RWPE2 (cell line): ENCODE data around the gene OARD1.
"Not testable (repeated sequence)": the region's sequence is repeated elsewhere in the genome, so short reads cannot be mapped to it uniquely, and the experiment has no call there.

Source experiments
- ATAC-seq: fragments of 200-7000 bp; cut with Tn5 transposase; 3 replicates; pipeline ENCODE4 v1.9.1; 2021; ENCODE audit warnings: low read depth
- DNase-seq: peaks from one replicate; pipeline ENCODE4 v3.0.0-alpha.2; 2020; ENCODE audit warnings: low spot score
- H3K27ac ChIP-seq: fragments of 450-650 bp; 2 replicates; pipeline ENCODE4 v1.5.1; 2017; ENCODE audit warnings: mild to moderate bottlenecking; ENCODE audit not compliant: poor library complexity, severe bottlenecking
- H3K27me3 ChIP-seq: fragments of 250-450 bp; sonication (Bioruptor Pico); 2 replicates; pipeline ENCODE4 v1.5.1; 2021; ENCODE audit warnings: mild to moderate bottlenecking, moderate library complexity; ENCODE audit not compliant: insufficient read depth, poor library complexity, severe bottlenecking
- H3K36me3 ChIP-seq: fragments of 250-450 bp; sonication (Bioruptor Pico); 2 replicates; pipeline ENCODE4 v1.5.1; 2020; ENCODE audit warnings: low read depth, mild to moderate bottlenecking, moderate library complexity
- H3K4me1 ChIP-seq: fragments of 250-450 bp; sonication (Bioruptor Pico); 2 replicates; pipeline ENCODE4 v1.5.1; 2021; ENCODE audit warnings: mild to moderate bottlenecking, moderate library complexity; ENCODE audit not compliant: insufficient read depth, poor library complexity, severe bottlenecking
- H3K4me3 ChIP-seq: fragments of 250-450 bp; sonication (Bioruptor Pico); 2 replicates; pipeline ENCODE4 v1.5.1; 2021; ENCODE audit warnings: mild to moderate bottlenecking, moderate library complexity; ENCODE audit not compliant: severe bottlenecking
- H3K9me3 ChIP-seq: fragments of 250-450 bp; sonication (Bioruptor Pico); 2 replicates; pipeline ENCODE4 v1.5.1; 2021; ENCODE audit warnings: mild to moderate bottlenecking, moderate library complexity; ENCODE audit not compliant: severe bottlenecking
- CTCF ChIP-seq: fragments of 450-650 bp; IDR thresholded peaks from one replicate; pipeline ENCODE4 v1.5.1; 2017; ENCODE audit warnings: mild to moderate bottlenecking, moderate library complexity; ENCODE audit not compliant: poor library complexity, severe bottlenecking

The OARD1 gene

GRCh38 chr6:41071923-41072835 is at the start of gene OARD1:
Gene OARD1 (minus strand): TSS chr6:41072356. CDS start chr6:41071634, 722 bp downstream.
- peak within 1 kb of the TSS; percentile 94 for H3K27ac ChIP-seq
- H3K4me1 ChIP-seq, result no peaks in the 10 kb centered on the region
- no peaks in the 10 kb centered on the region for H3K9me3 ChIP-seq
- ATAC-seq (peak; percentile 79), DNase-seq (peak; percentile 99)
- no peak for TF ChIP-seq CTCF
- peak within 1 kb of the TSS; percentile 81 for H3K4me3 ChIP-seq
- H3K36me3 ChIP-seq, result peaks cover 18% of the 10 kb centered on the region
- no peaks in the 10 kb centered on the region for H3K27me3 ChIP-seq

GRCh38 chr6:41120058-41120457 is 47.9 kb upstream of the OARD1 start:
- ATAC-seq (no peak), DNase-seq (no peak)
- Histone ChIP-seq H3K4me1 (no peaks in the 10 kb centered on the region), H3K27ac (no peak overlapping the region), H3K9me3 (no peaks in the 10 kb centered on the region), H3K4me3 (no peak overlapping the region), H3K27me3 (no peaks in the 10 kb centered on the region), H3K36me3 (no peaks in the 10 kb centered on the region)
- no peak for TF ChIP-seq CTCF

- no peak for ATAC-seq
- Histone ChIP-seq H3K36me3 (no peaks in the 10 kb centered on the region), H3K9me3 (no peaks in the 10 kb centered on the region), H3K4me3 (no peak overlapping the region), H3K4me1 (no peaks in the 10 kb centered on the region), H3K27ac (no peak overlapping the region), H3K27me3 (no peaks in the 10 kb centered on the region)
- no peak for TF ChIP-seq CTCF
- DNase-seq, result no peak
Measured at GRCh38 chr6:41119508-41119907, 47.4 kb upstream of the OARD1 start.

GRCh38 chr6:41115027-41115426 is 42.9 kb upstream of the OARD1 start:
- H3K4me3 ChIP-seq, ATAC-seq, H3K36me3 ChIP-seq, H3K4me1 ChIP-seq, DNase-seq, H3K27ac ChIP-seq, H3K9me3 ChIP-seq, H3K27me3 ChIP-seq: not testable (repeated sequence)

GRCh38 chr6:41111017-41111416 is 38.9 kb upstream of the OARD1 start:
- H3K4me1 ChIP-seq, result no peaks in the 10 kb centered on the region
- H3K4me3 ChIP-seq, result no peak overlapping the region
- no peak for DNase-seq
- no peak for TF ChIP-seq CTCF
- H3K9me3 ChIP-seq, result no peaks in the 10 kb centered on the region
- ATAC-seq, result peak; percentile 87
- H3K27ac ChIP-seq, result peak overlapping the region; percentile 35
- no peaks in the 10 kb centered on the region for H3K36me3 ChIP-seq
- no peaks in the 10 kb centered on the region for H3K27me3 ChIP-seq
